Gastrocnemius medialis (tissue), 4 donors: Measurements from ENCODE around the gene ARMH2. TPM values are rescaled to one million over a fixed set of nuclear protein-coding genes. Genes with fewer than 3 reads are reported as not detected.

Experiments
- ATAC-seq, 2 donors: fragments of 150-250 bp; one replicate each; pipeline ENCODE4 v1.9.1; 2016
- DNase-seq, 2 donors: peaks; one replicate each; pipeline ENCODE4 v3.0.0-alpha.2; 2019
- H3K27ac ChIP-seq, 4 donors: fragments of 200-600 bp; sonication (generic); 1 replicate in 1 of 4; 2 replicates in 3 of 4; pipeline ENCODE4 v1.5.1; 2016 to 2018; ENCODE audit warnings: mild to moderate bottlenecking in 2 of 4, moderate library complexity in 1 of 4
- H3K27me3 ChIP-seq, 3 donors: fragments of 200-600 bp; sonication (generic) in 2 of 3; 1 replicate in 1 of 3; 2 replicates in 2 of 3; pipeline versions ENCODE4 v1.5.1 to v1.6.0; 2016 to 2019; ENCODE audit warnings: mild to moderate bottlenecking in 1 of 3, moderate library complexity in 1 of 3
- H3K36me3 ChIP-seq, 2 donors: fragments of 200-600 bp; sonication (generic) in 1 of 2; one replicate each; pipeline ENCODE4 v1.5.1; 2017 to 2018
- H3K4me1 ChIP-seq, 2 donors: fragments of 200-600 bp; sonication (generic) in 1 of 2; one replicate each; pipeline ENCODE4 v1.5.1; 2016 to 2017; ENCODE audit warnings: mild to moderate bottlenecking in 2 of 2
- H3K4me3 ChIP-seq, 4 donors: fragments of 200-600 bp; sonication (generic) in 3 of 4; 1 replicate in 1 of 4; 2 replicates in 3 of 4; pipeline ENCODE4 v1.5.1; 2016 to 2019; ENCODE audit warnings: mild to moderate bottlenecking in 2 of 4
- H3K9me3 ChIP-seq, 3 donors: fragments of 200-600 bp; sonication (generic) in 2 of 3; 1 replicate in 1 of 3; 2 replicates in 2 of 3; pipeline ENCODE4 v1.5.1; 2016 to 2019
- CTCF ChIP-seq, 5 experiments: fragments of 450-650 bp in 3 of 5; fragments of 200-600 bp in 2 of 5; sonication (generic) in 2 of 5; IDR thresholded peaks in 4 of 5; conservative IDR thresholded peaks in 1 of 5; 1 replicate in 4 of 5; 2 replicates in 1 of 5; pipeline ENCODE4 v1.5.1; 2016 to 2019; ENCODE audit warnings: antibody characterized with exemption in 5 of 5, mild to moderate bottlenecking in 3 of 5, moderate library complexity in 3 of 5
- POLR2A ChIP-seq, 2 donors: fragments of 450-650 bp; IDR thresholded peaks; one replicate each; pipeline ENCODE4 v1.6.1; 2017; ENCODE audit warnings: antibody characterized with exemption in 2 of 2, mild to moderate bottlenecking in 2 of 2, moderate library complexity in 2 of 2
- in situ Hi-C, 4 donors: fragments of 200-750 bp; cut with MboI; loops; one replicate each; pipeline versions ENCODE4 v1.15.0 to v1.8.0; 2017; ENCODE audit warnings: low sequenced_read_pairs in 4 of 4
- intact Hi-C: fragments of 100-400 bp; cut with DNase I; formaldehyde crosslinking; loops from one replicate; pipeline ENCODE4 v1.15.1; 2023; ENCODE audit warnings: low total_unique reads
- total RNA-seq, 4 donors: library from RNA; depleted of rRNA; stranded (reverse); fragments of >200 nt; gene quantifications; one replicate each; pipeline versions ENCODE4 v1.1.0 to v1.2.3, GENCODE V29; 2016

The ARMH2 gene
- total RNA-seq, 4 donors from 2014 or later = not detected

- ATAC-seq (no peak), DNase-seq (no peak)
- Histone ChIP-seq H3K27me3 (no peaks in the 10 kb centered on the region), H3K9me3 (no peaks in the 10 kb centered on the region), H3K4me3 (no peak overlapping the region), H3K27ac (no peak overlapping the region), H3K4me1 (no peaks in the 10 kb centered on the region), H3K36me3 (peaks cover 0 to 8% of the 10 kb centered on the region in 2 donors)
- in situ Hi-C loops = no loop called here
- no peak for TF ChIP-seq POLR2A (IDR thresholded peaks at IDR 0.05)
- intact Hi-C loops = no loop called here
Measured at GRCh38 chr6:24818346-24818745, 19.6 kb upstream of the ARMH2 start.

GRCh38 chr6:24809728-24810127 lies 11.0 kb upstream of the ARMH2 start:
- H3K4me1 ChIP-seq = no peaks in the 10 kb centered on the region
- H3K36me3 ChIP-seq = peaks cover 0 to 42% of the 10 kb centered on the region in 2 donors
- H3K9me3 ChIP-seq = no peaks in the 10 kb centered on the region
- DNase-seq (no peak), ATAC-seq (no peak)
- H3K4me3 ChIP-seq = no peak overlapping the region
- in situ Hi-C loops = no loop called here
- no peaks in the 10 kb centered on the region for H3K27me3 ChIP-seq
- TF ChIP-seq POLR2A (IDR thresholded peaks at IDR 0.05) = no peak
- TF ChIP-seq CTCF (IDR thresholded peaks at IDR 0.05 in 4 of 5, conservative IDR thresholded peaks at IDR 0.05 in 1 of 5) = no peak
- intact Hi-C loops = no loop called here
- H3K27ac ChIP-seq = no peak overlapping the region

GRCh38 chr6:24807584-24807983 lies 8.9 kb upstream of the ARMH2 start:
- TF ChIP-seq POLR2A (IDR thresholded peaks at IDR 0.05) = no peak
- no peak for TF ChIP-seq CTCF (IDR thresholded peaks at IDR 0.05 in 4 of 5, conservative IDR thresholded peaks at IDR 0.05 in 1 of 5)
- DNase-seq = no peak
- H3K27me3 ChIP-seq = no peaks in the 10 kb centered on the region
- no peak for ATAC-seq
- H3K4me3 ChIP-seq = no peak overlapping the region
- in situ Hi-C loops = no loop called here
- H3K36me3 ChIP-seq = peaks cover 0 to 48% of the 10 kb centered on the region in 2 donors
- H3K27ac ChIP-seq = no peak overlapping the region
- no peaks in the 10 kb centered on the region for H3K4me1 ChIP-seq
- intact Hi-C loops = no loop called here
- no peaks in the 10 kb centered on the region for H3K9me3 ChIP-seq

- ATAC-seq (no peak), DNase-seq (no peak)
- Histone ChIP-seq H3K36me3 (peaks cover 0 to 20% of the 10 kb centered on the region in 2 donors), H3K4me3 (no peak overlapping the region), H3K9me3 (no peaks in the 10 kb centered on the region), H3K4me1 (no peaks in the 10 kb centered on the region), H3K27me3 (no peaks in the 10 kb centered on the region), H3K27ac (no peak overlapping the region)
- TF ChIP-seq POLR2A (IDR thresholded peaks at IDR 0.05) (no peak), CTCF (IDR thresholded peaks at IDR 0.05 in 4 of 5, conservative IDR thresholded peaks at IDR 0.05 in 1 of 5) (no peak)
- in situ Hi-C loops (no loop called here), intact Hi-C loops (no loop called here)
Measured at GRCh38 chr6:24802271-24803059, 3.7 kb upstream of the ARMH2 start.

- ATAC-seq = no peak
- DNase-seq = no peak
- no peaks in the 10 kb centered on the region for H3K4me1 ChIP-seq
- intact Hi-C loops = no loop called here
- H3K27ac ChIP-seq = no peak overlapping the region
- TF ChIP-seq CTCF (IDR thresholded peaks at IDR 0.05 in 4 of 5, conservative IDR thresholded peaks at IDR 0.05 in 1 of 5) (no peak), POLR2A (IDR thresholded peaks at IDR 0.05) (no peak)
- H3K4me3 ChIP-seq = no peak overlapping the region
- H3K9me3 ChIP-seq = no peaks in the 10 kb centered on the region
- no peaks in the 10 kb centered on the region for H3K27me3 ChIP-seq
- peaks cover 0 to 6% of the 10 kb centered on the region in 2 donors for H3K36me3 ChIP-seq
- in situ Hi-C loops = no loop called here
Measured at GRCh38 chr6:24799541-24799915, 811 bp upstream of the ARMH2 start.
